Astrocyte (in vitro differentiated cells and primary cell): ENCODE measurements around the gene KRT6C. TPM values are rescaled to one million over a fixed set of nuclear protein-coding genes. Genes with fewer than 3 reads are reported as not detected.
A peak's percentile ranks its signal among the peaks of the same experiment; 100 is the strongest.
"Not testable (repeated sequence)": the region's sequence is repeated elsewhere in the genome, so short reads cannot be mapped to it uniquely, and the experiment has no call there.

ENCODE experiments used
- DNase-seq: peaks from one replicate; pipeline ENCODE4 v3.0.0-alpha.2; 2010; ENCODE audit warnings: low read depth
- FAIRE-seq: peaks from 2 replicates; lab custom pipeline; 2011; peaks lifted over from hg19 to GRCh38; lab: Jason Lieb, UNC
- H2AFZ ChIP-seq: 2 replicates; pipeline ENCODE4 v1.6.0; 2012; ENCODE audit warnings: low read depth, low read length, inconsistent platforms
- H3K27ac ChIP-seq: 2 replicates; pipeline ENCODE4 v1.5.1; 2011; ENCODE audit warnings: low read depth, low read length, inconsistent platforms
- H3K27me3 ChIP-seq: 2 replicates; pipeline ENCODE4 v1.6.0; 2011; ENCODE audit warnings: low read length, inconsistent platforms; ENCODE audit not compliant: insufficient read depth
- H3K36me3 ChIP-seq: 2 replicates; pipeline ENCODE4 v1.5.1; 2011; ENCODE audit warnings: low read length, inconsistent platforms; ENCODE audit not compliant: insufficient read depth
- H3K4me1 ChIP-seq: 2 replicates; pipeline ENCODE4 v1.5.1; 2011; ENCODE audit warnings: low read length, inconsistent platforms; ENCODE audit not compliant: insufficient read depth
- H3K4me2 ChIP-seq: 2 replicates; pipeline ENCODE4 v1.6.0; 2012; ENCODE audit warnings: low read length, inconsistent platforms
- H3K4me3 ChIP-seq: 2 replicates; pipeline ENCODE4 v1.5.1; 2011; ENCODE audit warnings: low read depth, mild to moderate bottlenecking, low read length, inconsistent platforms; ENCODE audit not compliant: insufficient read depth
- H3K79me2 ChIP-seq: 2 replicates; pipeline ENCODE4 v1.6.0; 2012; ENCODE audit warnings: mild to moderate bottlenecking, low read length, inconsistent platforms; ENCODE audit not compliant: insufficient read depth
- H3K9ac ChIP-seq: 2 replicates; pipeline ENCODE4 v1.6.0; 2012; ENCODE audit warnings: mild to moderate bottlenecking, low read length, inconsistent platforms
- H3K9me3 ChIP-seq: 2 replicates; pipeline ENCODE4 v1.5.1; 2012; ENCODE audit warnings: low read depth, mild to moderate bottlenecking, low read length, inconsistent platforms; ENCODE audit not compliant: insufficient read depth
- H4K20me1 ChIP-seq: 2 replicates; pipeline ENCODE4 v1.6.0; 2012; ENCODE audit warnings: low read length, inconsistent platforms; ENCODE audit not compliant: insufficient read depth
- H3K27ac Mint-ChIP-seq: one replicate; pipeline ENCODE4 v1.8.0; 2021; ENCODE audit warnings: mild to moderate bottlenecking, mixed read lengths; ENCODE audit not compliant: unreplicated experiment
- H3K27me3 Mint-ChIP-seq: one replicate; pipeline ENCODE4 v1.8.0; 2021; ENCODE audit warnings: low read depth, mixed read lengths; ENCODE audit not compliant: unreplicated experiment
- H3K36me3 Mint-ChIP-seq: one replicate; pipeline ENCODE4 v1.8.0; 2021; ENCODE audit warnings: low read depth, mixed read lengths; ENCODE audit not compliant: unreplicated experiment
- H3K4me1 Mint-ChIP-seq: one replicate; pipeline ENCODE4 v1.8.0; 2021; ENCODE audit warnings: low read depth, mixed read lengths; ENCODE audit not compliant: unreplicated experiment
- H3K4me3 Mint-ChIP-seq: one replicate; pipeline ENCODE4 v1.8.0; 2021; ENCODE audit warnings: mild to moderate bottlenecking, moderate library complexity, mixed read lengths; ENCODE audit not compliant: unreplicated experiment
- H3K9me3 Mint-ChIP-seq: one replicate; pipeline ENCODE4 v1.8.0; 2021; ENCODE audit warnings: mild to moderate bottlenecking, mixed read lengths; ENCODE audit not compliant: unreplicated experiment
- EZH2 ChIP-seq: IDR thresholded peaks from 2 replicates; pipeline ENCODE4 v1.6.1; 2012; ENCODE audit warnings: mild to moderate bottlenecking, low read length, inconsistent platforms; ENCODE audit not compliant: insufficient read depth
- total RNA-seq: library from RNA; stranded (reverse); gene quantifications from 2 replicates; pipeline ENCODE4 v1.2.1, GENCODE V29; 2021
- TF ChIP-seq, protein P1 (sequence below): IDR thresholded peaks from 2 replicates; pipeline ENCODE4 v1.5.1; 2011; ENCODE audit warnings: low read depth, mild to moderate bottlenecking, inconsistent platforms, low read length, moderate library complexity; ENCODE audit not compliant: insufficient read depth

The KRT6C gene
- total RNA-seq, 1 donor from 2014 or later = not detected

DNA sequence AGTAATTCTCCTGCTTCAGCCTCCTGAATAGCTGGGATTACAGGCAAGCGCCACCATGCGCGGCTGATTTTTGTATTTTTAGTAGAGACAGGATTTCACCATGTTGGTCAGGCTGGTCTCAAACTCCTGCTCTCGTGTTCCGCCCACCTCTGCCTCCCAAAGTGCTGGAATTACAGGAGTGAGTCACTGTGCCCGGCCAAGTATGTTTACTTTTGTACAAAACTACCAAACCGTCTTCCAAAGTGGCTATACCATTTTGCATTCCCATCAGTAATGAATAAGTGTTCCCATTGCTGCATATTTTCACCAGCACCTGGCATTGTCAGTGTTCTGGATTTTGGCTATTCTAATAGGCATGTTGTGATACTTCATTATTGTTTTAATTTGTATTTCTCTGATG lies 27.9 kb upstream of the KRT6C start:
- Mint-ChIP-seq H3K27ac (no peak overlapping the region), H3K27me3 (no peaks in the 10 kb centered on the region), H3K4me1 (peaks cover 15% of the 10 kb centered on the region), H3K36me3 (no peaks in the 10 kb centered on the region), H3K9me3 (no peaks in the 10 kb centered on the region), H3K4me3 (no peak overlapping the region)
- Histone ChIP-seq H3K4me2 (no peak overlapping the region), H3K36me3 (no peaks in the 10 kb centered on the region), H3K9me3 (no peaks in the 10 kb centered on the region), H3K4me3 (no peak overlapping the region), H3K4me1 (peaks cover 9% of the 10 kb centered on the region), H4K20me1 (no peaks in the 10 kb centered on the region), H3K27me3 (no peaks in the 10 kb centered on the region), H3K79me2 (no peaks in the 10 kb centered on the region), H2AFZ (no peak overlapping the region), H3K9ac (no peak overlapping the region), H3K27ac (no peak overlapping the region)
- TF ChIP-seq EZH2 = no peak
- TF ChIP-seq, protein P1, sequence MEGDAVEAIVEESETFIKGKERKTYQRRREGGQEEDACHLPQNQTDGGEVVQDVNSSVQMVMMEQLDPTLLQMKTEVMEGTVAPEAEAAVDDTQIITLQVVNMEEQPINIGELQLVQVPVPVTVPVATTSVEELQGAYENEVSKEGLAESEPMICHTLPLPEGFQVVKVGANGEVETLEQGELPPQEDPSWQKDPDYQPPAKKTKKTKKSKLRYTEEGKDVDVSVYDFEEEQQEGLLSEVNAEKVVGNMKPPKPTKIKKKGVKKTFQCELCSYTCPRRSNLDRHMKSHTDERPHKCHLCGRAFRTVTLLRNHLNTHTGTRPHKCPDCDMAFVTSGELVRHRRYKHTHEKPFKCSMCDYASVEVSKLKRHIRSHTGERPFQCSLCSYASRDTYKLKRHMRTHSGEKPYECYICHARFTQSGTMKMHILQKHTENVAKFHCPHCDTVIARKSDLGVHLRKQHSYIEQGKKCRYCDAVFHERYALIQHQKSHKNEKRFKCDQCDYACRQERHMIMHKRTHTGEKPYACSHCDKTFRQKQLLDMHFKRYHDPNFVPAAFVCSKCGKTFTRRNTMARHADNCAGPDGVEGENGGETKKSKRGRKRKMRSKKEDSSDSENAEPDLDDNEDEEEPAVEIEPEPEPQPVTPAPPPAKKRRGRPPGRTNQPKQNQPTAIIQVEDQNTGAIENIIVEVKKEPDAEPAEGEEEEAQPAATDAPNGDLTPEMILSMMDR = no peak
- DNase-seq = no peak
- FAIRE-seq = no peak

DNA sequence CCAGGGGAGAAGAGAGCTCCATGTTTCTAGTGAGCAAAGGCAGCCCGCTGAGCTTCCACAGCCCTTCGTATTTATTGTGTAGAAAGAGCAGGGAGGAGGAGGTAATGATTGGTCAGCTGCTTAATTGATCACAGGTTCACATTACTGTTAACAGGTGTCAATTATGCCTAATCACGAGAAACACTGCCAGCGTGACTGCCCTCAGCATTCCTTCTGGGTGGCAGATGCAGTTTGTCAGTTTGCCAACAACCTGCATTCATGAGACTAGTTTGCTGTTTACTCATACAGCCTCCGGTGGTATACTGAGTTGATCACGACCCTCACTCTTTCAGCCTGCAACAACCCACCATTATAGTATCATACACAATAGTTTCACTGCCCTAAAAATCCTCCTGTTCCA lies 27.0 kb upstream of the KRT6C start:
- not testable (repeated sequence) for FAIRE-seq, H3K27me3 ChIP-seq, H3K4me3 Mint-ChIP-seq, H3K36me3 Mint-ChIP-seq, H3K27me3 Mint-ChIP-seq, H3K79me2 ChIP-seq, DNase-seq, H3K36me3 ChIP-seq, H3K9me3 Mint-ChIP-seq, H4K20me1 ChIP-seq, H3K9me3 ChIP-seq, H3K4me3 ChIP-seq, H2AFZ ChIP-seq
- H3K27ac Mint-ChIP-seq = peak overlapping the region; percentile 49
- peak overlapping the region; percentile 16 for H3K9ac ChIP-seq
- H3K4me1 Mint-ChIP-seq = peaks cover 24% of the 10 kb centered on the region
- peak overlapping the region; percentile 65 for H3K27ac ChIP-seq
- H3K4me1 ChIP-seq = peaks cover 17% of the 10 kb centered on the region
- peak overlapping the region; percentile 34 for H3K4me2 ChIP-seq

DNA sequence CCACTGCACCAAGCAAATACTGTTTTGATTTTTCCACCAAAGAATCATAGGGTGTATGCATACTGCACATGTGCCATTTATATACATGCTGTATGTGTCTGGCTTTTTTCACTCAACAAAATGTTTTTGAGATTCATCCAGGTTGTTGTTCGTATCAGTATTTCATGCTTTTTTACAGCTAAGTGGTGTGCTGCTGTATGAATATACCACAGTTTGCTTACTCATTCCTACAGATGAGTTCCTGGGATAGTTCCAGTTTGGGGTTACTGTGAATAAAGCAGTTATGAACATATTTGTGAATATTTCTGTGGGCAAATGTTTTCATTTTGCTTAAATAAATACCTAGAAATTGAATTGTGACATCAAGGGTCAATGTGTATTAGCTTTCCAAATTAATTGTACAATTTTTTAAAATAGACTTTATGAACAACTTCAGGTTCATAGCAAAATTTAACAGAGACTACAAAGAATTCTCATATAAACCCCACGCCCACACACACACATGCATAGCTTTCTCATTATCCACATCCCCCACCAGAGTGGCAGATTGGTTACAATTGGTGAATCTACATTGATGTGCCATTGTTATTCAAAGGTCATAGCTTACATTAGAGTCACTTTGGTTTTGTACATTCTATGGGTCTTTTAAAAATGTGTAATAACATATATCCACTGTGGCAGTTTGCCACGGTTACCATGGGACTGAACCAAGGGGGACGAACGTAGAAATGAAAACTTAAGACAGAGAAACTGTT lies 26.4 kb upstream of the KRT6C start:
- no peaks in the 10 kb centered on the region for H3K36me3 ChIP-seq
- H3K27ac ChIP-seq = peak overlapping the region; percentile 65
- H3K9ac ChIP-seq = peak overlapping the region; percentile 16
- H2AFZ ChIP-seq = no peak overlapping the region
- H3K4me2 ChIP-seq = peak overlapping the region; percentile 34
- Mint-ChIP-seq H3K36me3 (no peaks in the 10 kb centered on the region), H3K4me3 (no peak overlapping the region), H3K9me3 (no peaks in the 10 kb centered on the region), H3K27me3 (no peaks in the 10 kb centered on the region), H3K4me1 (peaks cover 29% of the 10 kb centered on the region), H3K27ac (no peak overlapping the region)
- no peaks in the 10 kb centered on the region for H4K20me1 ChIP-seq
- TF ChIP-seq EZH2 = no peak
- TF ChIP-seq, protein P1 = no peak
- no peaks in the 10 kb centered on the region for H3K27me3 ChIP-seq
- H3K9me3 ChIP-seq = no peaks in the 10 kb centered on the region
- FAIRE-seq = no peak
- DNase-seq = peak; percentile 69
- H3K4me3 ChIP-seq = no peak overlapping the region
- no peaks in the 10 kb centered on the region for H3K79me2 ChIP-seq
- H3K4me1 ChIP-seq = peaks cover 22% of the 10 kb centered on the region
